HepG2 (cell line): ENCODE measurements around the gene AP2B1. TPM values are rescaled to one million over a fixed set of nuclear protein-coding genes. Genes with fewer than 3 reads are reported as not detected.
A peak's percentile ranks its signal among the peaks of the same experiment; 100 is the strongest.

Experiments
- AHR ChIP-seq: IDR thresholded peaks from 2 replicates; pipeline ENCODE4 v1.6.1; 2018; ENCODE audit warnings: missing genetic modification reagents, missing compliant biosample characterization
- ARNT ChIP-seq: fragments of 450-650 bp; IDR thresholded peaks from 2 replicates; pipeline ENCODE4 v1.6.1; 2017
- BHLHE40 ChIP-seq: IDR thresholded peaks from 2 replicates; pipeline ENCODE4 v1.6.1; 2011; ENCODE audit warnings: low read length, improper control_type of control experiment
- CREBL2 ChIP-seq: sonication (generic); formaldehyde crosslinking; IDR thresholded peaks from 2 replicates; pipeline ENCODE4 v1.8.1; 2023; ENCODE audit warnings: missing genetic modification reagents, mild to moderate bottlenecking, borderline replicate concordance
- EHMT2 ChIP-seq: fragments of 200-600 bp; sonication (generic); IDR thresholded peaks from 2 replicates; pipeline ENCODE4 v1.7.0; 2017; ENCODE audit warnings: antibody characterized with exemption, low read depth, low read length, borderline replicate concordance
- ETV5 ChIP-seq: IDR thresholded peaks from 2 replicates; pipeline ENCODE4 v1.6.1; 2018; ENCODE audit warnings: missing biosample characterization, missing genetic modification reagents, inconsistent platforms, borderline replicate concordance
- FOSL2 ChIP-seq: sonication (generic); formaldehyde crosslinking; IDR thresholded peaks from 2 replicates; pipeline ENCODE4 v1.4.0; 2020; ENCODE audit warnings: missing genetic modification reagents
- FOXK2 ChIP-seq: fragments of 450-650 bp; IDR thresholded peaks from 2 replicates; pipeline ENCODE4 v1.6.1; 2016
- GTF3A ChIP-seq: sonication (generic); formaldehyde crosslinking; conservative IDR thresholded peaks from 2 replicates; pipeline ENCODE4 v1.4.0; 2020; ENCODE audit warnings: mild to moderate bottlenecking, missing genetic modification reagents
- MBD4 ChIP-seq: IDR thresholded peaks from 2 replicates; pipeline ENCODE4 v1.6.1; 2012; ENCODE audit warnings: low read length, inconsistent platforms, borderline replicate concordance
- MXD4 ChIP-seq: IDR thresholded peaks from 2 replicates; pipeline ENCODE4 v1.6.1; 2016; ENCODE audit warnings: mild to moderate bottlenecking, missing biosample characterization, missing genetic modification reagents
- NCOA1 ChIP-seq: sonication (generic); formaldehyde crosslinking; IDR thresholded peaks from 2 replicates; pipeline ENCODE4 v1.9.0; 2021; ENCODE audit warnings: missing genetic modification reagents
- NFATC3 ChIP-seq: sonication (generic); formaldehyde crosslinking; IDR thresholded peaks from 2 replicates; pipeline ENCODE4 v1.5.1; 2020; ENCODE audit warnings: mild to moderate bottlenecking, missing genetic modification reagents
- NFRKB ChIP-seq: fragments of 450-650 bp; IDR thresholded peaks from 2 replicates; pipeline ENCODE4 v1.6.1; 2017
- NFYB ChIP-seq: sonication (generic); formaldehyde crosslinking; IDR thresholded peaks from 2 replicates; pipeline ENCODE4 v1.4.0; 2020; ENCODE audit warnings: missing genetic modification reagents
- PPARG ChIP-seq: conservative IDR thresholded peaks from 2 replicates; pipeline ENCODE4 v1.6.1; 2016; ENCODE audit warnings: missing biosample characterization, missing genetic modification reagents
- RBM39 ChIP-seq: fragments of 200-400 bp; formaldehyde crosslinking; IDR thresholded peaks from one replicate; pipeline ENCODE4 v1.6.1; 2018; ENCODE audit warnings: antibody characterized with exemption, mild to moderate bottlenecking, low read depth, low read length; ENCODE audit not compliant: poor library complexity, severe bottlenecking
- SMAD3 ChIP-seq: sonication (generic); formaldehyde crosslinking; IDR thresholded peaks from 2 replicates; pipeline ENCODE4 v1.4.0; 2020; ENCODE audit warnings: missing genetic modification reagents
- SNAPC4 ChIP-seq: sonication (generic); formaldehyde crosslinking; IDR thresholded peaks from 2 replicates; pipeline ENCODE4 v1.4.0; 2020; ENCODE audit warnings: mild to moderate bottlenecking, missing genetic modification reagents
- TCF7 ChIP-seq: sonication (generic); IDR thresholded peaks from 2 replicates; pipeline ENCODE4 v1.6.1; 2016; ENCODE audit warnings: antibody characterized with exemption, low read depth
- ZKSCAN1 ChIP-seq: fragments of 150-350 bp; IDR thresholded peaks from 2 replicates; pipeline ENCODE4 v1.6.1; 2014; ENCODE audit warnings: low read length
- ZNF317 ChIP-seq: sonication (generic); formaldehyde crosslinking; IDR thresholded peaks from 2 replicates; pipeline ENCODE4 v1.5.0; 2020; ENCODE audit warnings: mild to moderate bottlenecking, missing genetic modification reagents
- ZNF33A ChIP-seq: sonication (generic); formaldehyde crosslinking; IDR thresholded peaks from 2 replicates; pipeline ENCODE4 v1.5.1; 2020; ENCODE audit warnings: missing genetic modification reagents, mild to moderate bottlenecking, moderate library complexity, borderline replicate concordance
- ZNF577 ChIP-seq: sonication (generic); formaldehyde crosslinking; IDR thresholded peaks from 2 replicates; pipeline ENCODE4 v1.4.0; 2020; ENCODE audit warnings: mild to moderate bottlenecking, low read depth, missing genetic modification reagents, borderline replicate concordance
- ZNF740 ChIP-seq: sonication (generic); formaldehyde crosslinking; IDR thresholded peaks from 2 replicates; pipeline ENCODE4 v1.4.0; 2020; ENCODE audit warnings: missing genetic modification reagents
- ZNF788 ChIP-seq: sonication (generic); formaldehyde crosslinking; IDR thresholded peaks from 2 replicates; pipeline ENCODE4 v1.5.0; 2020; ENCODE audit warnings: mild to moderate bottlenecking, missing genetic modification reagents, borderline replicate concordance
- ZNF792 ChIP-seq: IDR thresholded peaks from 2 replicates; pipeline ENCODE4 v1.6.1; 2016
- ZNF891 ChIP-seq: sonication (generic); formaldehyde crosslinking; IDR thresholded peaks from 2 replicates; pipeline ENCODE4 v1.5.0; 2020; ENCODE audit warnings: mild to moderate bottlenecking, missing genetic modification reagents
- polyA plus RNA-seq, 8 experiments: library from polyadenylated mRNA; depleted of rRNA in 3 of 8; stranded (reverse) in 7 of 8; unstranded in 1 of 8; fragments of >200 nt; fragmentation: Illumina TruSeq in 4 of 8; extraction: Trizol in 4 of 8; gene quantifications; 2 replicates each; pipeline versions ENCODE4 v1.2.1 to v1.2.3, GENCODE V29; 2011 to 2016; ENCODE audit warnings: low read depth in 4 of 8, missing spikeins in 1 of 8, mixed read lengths in 1 of 8; ENCODE audit not compliant: insufficient read depth in 1 of 8
- total RNA-seq, 5 experiments: library from RNA; depleted of rRNA; stranded (reverse); fragments of >200 nt; fragmentation: Illumina TruSeq; extraction: Trizol; gene quantifications; 2 replicates each; pipeline ENCODE4 v1.2.3, GENCODE V29; 2016; ENCODE audit warnings: low read depth in 1 of 5

The AP2B1 gene
- total and polyA plus RNA-seq, 2 of the 13 experiments (the other 11 are each of a cell fraction or from before 2014, with no cell fraction given): 23.8 to 71.3 TPM

GRCh38 chr17:35764123-35764991, 177.2 kb downstream of the AP2B1 start (continued):
- no peak for TF ChIP-seq SNAPC4 (CRISPR knock-in tag)
- no peak for TF ChIP-seq EHMT2
- 0 out of 2 replicates have a peak, but pooled peaks have one; percentile 32 for TF ChIP-seq GTF3A (CRISPR knock-in tag)
- 0 out of 2 replicates have a peak, but pooled peaks have one; percentile 76 for TF ChIP-seq ZNF577 (CRISPR knock-in tag)
- no peak for TF ChIP-seq NFATC3 (CRISPR knock-in tag)
- TF ChIP-seq SMAD3: no peak
- 0 out of 2 replicates have a peak, but pooled peaks have one; percentile 26 for TF ChIP-seq ZNF317 (CRISPR knock-in tag)
- no peak for TF ChIP-seq AHR
- TF ChIP-seq ZNF891 (CRISPR knock-in tag): peak; percentile 57; the same call in 1 of the 2 replicates
- no peak for TF ChIP-seq TCF7
- no peak for TF ChIP-seq NFRKB
- TF ChIP-seq CREBL2 (CRISPR knock-in tag): no peak; the same call in 1 of the 2 replicates
- peak; percentile 83; the same call in 1 of the 2 replicates for TF ChIP-seq ZNF788
- no peak for TF ChIP-seq FOXK2
- 0 out of 2 replicates have a peak, but pooled peaks have one; percentile 42 for TF ChIP-seq ZNF740 (CRISPR knock-in tag)
- peak; percentile 76 for TF ChIP-seq RBM39
- peak; percentile 58 for TF ChIP-seq ETV5 (CRISPR knock-in tag)
- TF ChIP-seq FOSL2 (CRISPR knock-in tag): peak; percentile 5; the same call in 1 of the 2 replicates
- TF ChIP-seq ARNT: no peak
- peak; percentile 65 for TF ChIP-seq PPARG (CRISPR knock-in tag)
- peak; percentile 65 for TF ChIP-seq BHLHE40
- TF ChIP-seq ZNF33A (CRISPR knock-in tag): no peak
- TF ChIP-seq NFYB (CRISPR knock-in tag): no peak; the same call in 1 of the 2 replicates
- peak; percentile 61; the same call in 1 of the 2 replicates for TF ChIP-seq ZNF792 (CRISPR knock-in tag)
- peak; percentile 76; the same call in 1 of the 2 replicates for TF ChIP-seq MXD4
- no peak for TF ChIP-seq NCOA1 (CRISPR knock-in tag)
- no peak for TF ChIP-seq ZKSCAN1
- TF ChIP-seq MBD4: no peak
